ENCODE data around the gene LACC1.

GRCh38 chr13:43924549-43925245 lies 45.0 kb downstream of the LACC1 start:
- TF ChIP-seq, protein P1, sequence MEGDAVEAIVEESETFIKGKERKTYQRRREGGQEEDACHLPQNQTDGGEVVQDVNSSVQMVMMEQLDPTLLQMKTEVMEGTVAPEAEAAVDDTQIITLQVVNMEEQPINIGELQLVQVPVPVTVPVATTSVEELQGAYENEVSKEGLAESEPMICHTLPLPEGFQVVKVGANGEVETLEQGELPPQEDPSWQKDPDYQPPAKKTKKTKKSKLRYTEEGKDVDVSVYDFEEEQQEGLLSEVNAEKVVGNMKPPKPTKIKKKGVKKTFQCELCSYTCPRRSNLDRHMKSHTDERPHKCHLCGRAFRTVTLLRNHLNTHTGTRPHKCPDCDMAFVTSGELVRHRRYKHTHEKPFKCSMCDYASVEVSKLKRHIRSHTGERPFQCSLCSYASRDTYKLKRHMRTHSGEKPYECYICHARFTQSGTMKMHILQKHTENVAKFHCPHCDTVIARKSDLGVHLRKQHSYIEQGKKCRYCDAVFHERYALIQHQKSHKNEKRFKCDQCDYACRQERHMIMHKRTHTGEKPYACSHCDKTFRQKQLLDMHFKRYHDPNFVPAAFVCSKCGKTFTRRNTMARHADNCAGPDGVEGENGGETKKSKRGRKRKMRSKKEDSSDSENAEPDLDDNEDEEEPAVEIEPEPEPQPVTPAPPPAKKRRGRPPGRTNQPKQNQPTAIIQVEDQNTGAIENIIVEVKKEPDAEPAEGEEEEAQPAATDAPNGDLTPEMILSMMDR (IDR thresholded peaks at IDR 0.05), result no peak
- TF ChIP-seq EZH2 (IDR thresholded peaks at IDR 0.05; ENCODE audit: borderline replicate concordance, insufficient read depth, low read depth, low read length, poor library complexity, severe bottlenecking), result no peak

Data from B cell (primary cell).